ENCODE measurements around the gene SBNO2.
"Not testable (repeated sequence)": the region's sequence is repeated elsewhere in the genome, so short reads cannot be mapped to it uniquely, and the experiment has no call there.

SBNO2 gene

DNA sequence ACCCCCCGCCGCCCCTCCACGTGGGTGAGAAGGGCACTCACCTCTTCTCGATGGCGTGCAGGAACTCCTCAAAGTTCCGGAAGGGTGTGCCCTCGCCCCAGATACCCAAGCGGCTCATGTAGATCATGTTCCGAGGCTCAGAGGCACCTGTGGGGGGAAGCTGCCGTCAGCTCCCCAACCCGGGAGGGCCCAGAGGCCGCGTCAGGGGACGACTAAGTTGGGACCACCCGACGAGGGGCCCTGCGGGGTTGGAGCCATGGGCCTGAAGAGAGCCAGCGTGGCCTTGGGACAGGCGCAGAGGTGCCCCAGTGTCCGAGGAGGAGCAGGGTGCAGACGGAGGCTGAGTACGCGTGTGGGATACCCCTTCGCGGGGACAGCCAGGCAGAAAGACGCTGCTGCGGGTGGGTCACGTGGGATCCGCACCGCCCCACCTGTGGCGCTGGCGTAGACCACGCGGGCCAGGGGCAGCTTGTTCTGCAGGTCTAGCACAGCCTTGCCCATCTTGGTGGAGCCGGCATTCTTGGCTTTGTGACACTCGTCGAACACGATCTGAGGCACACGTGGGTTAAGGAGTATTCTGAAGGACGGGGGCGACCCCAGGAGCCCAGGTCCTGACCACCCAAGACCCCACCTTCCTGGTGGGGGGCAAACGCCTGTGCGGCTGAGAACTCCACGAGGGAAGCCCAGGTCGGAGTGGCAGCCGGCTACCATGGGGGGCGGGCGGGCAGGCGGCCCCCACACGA, 54.4 kb downstream of the SBNO2 start:
- Histone ChIP-seq H3K27me3 (replicated peaks in 2 of 5; ENCODE audit: control insufficient read depth in 4 of 5, insufficient read depth in 5 of 5, low read length in 4 of 5) (no peaks in the 10 kb centered on the region), H3K36me3 (ENCODE audit: control insufficient read depth in 4 of 4, insufficient read depth in 4 of 4, low read length in 3 of 4) (peaks cover 12 to 90% (median 64%) of the 10 kb centered on the region in 4 experiments), H3K4me1 (ENCODE audit: control extremely low read depth in 1 of 4, control insufficient read depth in 4 of 4, insufficient read depth in 4 of 4, low read length in 3 of 4) (peaks cover 0 to 7% (median 0%) of the 10 kb centered on the region in 4 experiments), H3K9me3 (ENCODE audit: control extremely low read depth in 1 of 5, control insufficient read depth in 4 of 5, insufficient read depth in 2 of 5, low read depth in 1 of 5, low read length in 4 of 5) (no peaks in the 10 kb centered on the region), H3K27ac (ENCODE audit: insufficient read depth in 1 of 2, low read depth in 1 of 2, low read length in 2 of 2, poor library complexity in 1 of 2, severe bottlenecking in 2 of 2) (no peak overlapping the region), H3K4me3 (ENCODE audit: control insufficient read depth in 1 of 7, extremely low read depth in 1 of 7, insufficient read depth in 4 of 7, low read depth in 2 of 7, low read length in 6 of 7) (no peak overlapping the region)
- ChIA-PET POLR2A (no interaction called here), CTCF (interaction anchor here (1.3 kb wide), 1 partner anchor 95 kb away, joined by 4 read pairs; no protein-coding TSS in a partner anchor)
- 95% methylated on average over 40 of the region's 50 CpGs for WGBS (ENCODE audit: insufficient coverage)
- no peak for DNase-seq

DNA sequence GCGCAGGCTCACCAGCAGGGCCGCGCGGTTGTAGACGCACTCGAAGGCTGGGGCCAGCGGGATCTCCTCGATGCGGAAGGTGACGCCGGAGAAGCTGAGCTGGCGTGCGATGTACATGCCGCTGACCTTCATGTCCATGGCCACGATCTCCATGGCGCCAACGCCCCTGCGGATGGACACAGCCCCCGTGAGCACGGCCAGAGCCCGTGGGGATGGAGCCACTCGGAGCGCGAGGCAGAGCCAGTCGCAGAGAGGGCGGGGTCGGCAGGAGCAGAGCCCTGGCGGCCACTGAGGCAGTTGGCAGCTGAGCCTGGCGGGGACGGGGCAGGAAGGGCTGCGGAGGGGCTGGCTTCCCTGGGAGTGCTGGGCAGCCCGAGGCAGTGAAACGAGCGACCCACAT, 55.1 kb downstream of the SBNO2 start:
- Histone ChIP-seq H3K27ac (ENCODE audit: insufficient read depth in 1 of 2, low read depth in 1 of 2, low read length in 2 of 2, poor library complexity in 1 of 2, severe bottlenecking in 2 of 2) (no peak overlapping the region), H3K4me3 (ENCODE audit: control insufficient read depth in 1 of 7, extremely low read depth in 1 of 7, insufficient read depth in 4 of 7, low read depth in 2 of 7, low read length in 6 of 7) (no peak overlapping the region), H3K36me3 (ENCODE audit: control insufficient read depth in 4 of 4, insufficient read depth in 4 of 4, low read length in 3 of 4) (peaks cover 13 to 88% (median 60%) of the 10 kb centered on the region in 4 experiments), H3K27me3 (replicated peaks in 2 of 5; ENCODE audit: control insufficient read depth in 4 of 5, insufficient read depth in 5 of 5, low read length in 4 of 5) (no peaks in the 10 kb centered on the region), H3K9me3 (ENCODE audit: control extremely low read depth in 1 of 5, control insufficient read depth in 4 of 5, insufficient read depth in 2 of 5, low read depth in 1 of 5, low read length in 4 of 5) (no peaks in the 10 kb centered on the region), H3K4me1 (ENCODE audit: control extremely low read depth in 1 of 4, control insufficient read depth in 4 of 4, insufficient read depth in 4 of 4, low read length in 3 of 4) (peaks cover 0 to 7% (median 0%) of the 10 kb centered on the region in 4 experiments)
- ChIA-PET CTCF (interaction anchor here (1.3 kb wide), 1 partner anchor 95 kb away, joined by 4 read pairs; no protein-coding TSS in a partner anchor), POLR2A (no interaction called here)
- no peak for DNase-seq
- WGBS (ENCODE audit: insufficient coverage), result 97% methylated on average over 34 of the region's 34 CpGs

DNA sequence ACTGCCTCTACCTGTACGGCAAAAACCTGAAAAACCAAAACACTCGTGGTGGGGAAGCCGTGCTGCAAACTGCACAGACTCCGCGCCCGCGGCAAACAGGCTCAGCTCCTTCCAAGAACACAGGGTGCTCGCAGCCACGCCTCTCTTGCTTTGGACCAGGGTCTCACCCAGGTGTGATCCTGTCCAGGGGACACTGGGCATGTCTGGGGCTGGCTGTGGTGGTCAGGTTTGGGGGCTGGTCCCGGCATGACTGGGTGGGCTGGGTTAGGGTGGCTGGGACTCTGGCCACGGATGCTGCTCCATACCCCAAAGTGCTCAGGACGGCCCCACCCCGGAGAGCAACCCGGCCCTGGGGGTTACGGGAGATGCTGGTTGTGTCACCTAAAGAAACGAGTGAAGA, 56.4 kb downstream of the SBNO2 start:
- no peaks in the 10 kb centered on the region for H3K27me3 ChIP-seq (replicated peaks in 2 of 5; ENCODE audit: control insufficient read depth in 4 of 5, insufficient read depth in 5 of 5, low read length in 4 of 5)
- H3K4me1 ChIP-seq (ENCODE audit: control extremely low read depth in 1 of 4, control insufficient read depth in 4 of 4, insufficient read depth in 4 of 4, low read length in 3 of 4), result peaks cover 0 to 9% (median 5%) of the 10 kb centered on the region in 4 experiments
- CTCF ChIA-PET, result interaction anchor here (1.0 to 1.1 kb wide), 2 partner anchors 77 to 95 kb away, joined by 3 read pairs; no protein-coding TSS in a partner anchor
- POLR2A ChIA-PET, result interaction anchor here (1.1 kb wide), 1 partner anchor 13 kb away, joined by 4 read pairs; no protein-coding TSS in a partner anchor
- no peak for DNase-seq
- H3K9me3 ChIP-seq (ENCODE audit: control extremely low read depth in 1 of 5, control insufficient read depth in 4 of 5, insufficient read depth in 2 of 5, low read depth in 1 of 5, low read length in 4 of 5), result no peaks in the 10 kb centered on the region
- peaks cover 9 to 81% (median 58%) of the 10 kb centered on the region in 4 experiments for H3K36me3 ChIP-seq (ENCODE audit: control insufficient read depth in 4 of 4, insufficient read depth in 4 of 4, low read length in 3 of 4)
- no peak overlapping the region for H3K4me3 ChIP-seq (ENCODE audit: control insufficient read depth in 1 of 7, extremely low read depth in 1 of 7, insufficient read depth in 4 of 7, low read depth in 2 of 7, low read length in 6 of 7)
- no peak overlapping the region for H3K27ac ChIP-seq (ENCODE audit: insufficient read depth in 1 of 2, low read depth in 1 of 2, low read length in 2 of 2, poor library complexity in 1 of 2, severe bottlenecking in 2 of 2)
- WGBS (ENCODE audit: insufficient coverage), result 98% methylated on average over 15 of the region's 16 CpGs

GRCh38 chr19:1116726-1117581, 57.1 kb downstream of the SBNO2 start:
- WGBS (ENCODE audit: insufficient coverage), result 96% methylated on average over 50 of the region's 52 CpGs
- H3K4me1 ChIP-seq (ENCODE audit: control extremely low read depth in 1 of 4, control insufficient read depth in 4 of 4, insufficient read depth in 4 of 4, low read length in 3 of 4), result peaks cover 0 to 9% (median 5%) of the 10 kb centered on the region in 4 experiments
- peaks cover 9 to 80% (median 59%) of the 10 kb centered on the region in 4 experiments for H3K36me3 ChIP-seq (ENCODE audit: control insufficient read depth in 4 of 4, insufficient read depth in 4 of 4, low read length in 3 of 4)
- no peak for DNase-seq
- no peaks in the 10 kb centered on the region for H3K27me3 ChIP-seq (replicated peaks in 2 of 5; ENCODE audit: control insufficient read depth in 4 of 5, insufficient read depth in 5 of 5, low read length in 4 of 5)
- ChIA-PET CTCF (interaction anchor here (0.8 to 1.2 kb wide), 3 partner anchors 16 to 101 kb away, joined by 3 read pairs; no protein-coding TSS in a partner anchor), POLR2A (interaction anchor here (1.1 kb wide), 1 partner anchor 14 kb away, joined by 4 read pairs; no protein-coding TSS in a partner anchor)
- no peaks in the 10 kb centered on the region for H3K9me3 ChIP-seq (ENCODE audit: control extremely low read depth in 1 of 5, control insufficient read depth in 4 of 5, insufficient read depth in 2 of 5, low read depth in 1 of 5, low read length in 4 of 5)
- no peak overlapping the region for H3K4me3 ChIP-seq (ENCODE audit: control insufficient read depth in 1 of 7, extremely low read depth in 1 of 7, insufficient read depth in 4 of 7, low read depth in 2 of 7, low read length in 6 of 7)
- no peak overlapping the region for H3K27ac ChIP-seq (ENCODE audit: insufficient read depth in 1 of 2, low read depth in 1 of 2, low read length in 2 of 2, poor library complexity in 1 of 2, severe bottlenecking in 2 of 2)

- Histone ChIP-seq H3K27me3 (replicated peaks in 2 of 5; ENCODE audit: control insufficient read depth in 4 of 5, insufficient read depth in 5 of 5, low read length in 4 of 5) (no peaks in the 10 kb centered on the region), H3K27ac (ENCODE audit: insufficient read depth in 1 of 2, low read depth in 1 of 2, low read length in 2 of 2, poor library complexity in 1 of 2, severe bottlenecking in 2 of 2) (no peak overlapping the region), H3K36me3 (ENCODE audit: control insufficient read depth in 4 of 4, insufficient read depth in 4 of 4, low read length in 3 of 4) (peaks cover 4 to 77% (median 54%) of the 10 kb centered on the region in 4 experiments), H3K4me1 (ENCODE audit: control extremely low read depth in 1 of 4, control insufficient read depth in 4 of 4, insufficient read depth in 4 of 4, low read length in 3 of 4) (peaks cover 0 to 9% (median 5%) of the 10 kb centered on the region in 4 experiments), H3K9me3 (ENCODE audit: control extremely low read depth in 1 of 5, control insufficient read depth in 4 of 5, insufficient read depth in 2 of 5, low read depth in 1 of 5, low read length in 4 of 5) (no peaks in the 10 kb centered on the region), H3K4me3 (ENCODE audit: control insufficient read depth in 1 of 7, extremely low read depth in 1 of 7, insufficient read depth in 4 of 7, low read depth in 2 of 7, low read length in 6 of 7) (no peak overlapping the region)
- CTCF ChIA-PET, result interaction anchor here (1.2 kb wide), 1 partner anchor 102 kb away, joined by 3 read pairs; no protein-coding TSS in a partner anchor
- DNase-seq, result no peak
- POLR2A ChIA-PET, result no interaction called here
- WGBS (ENCODE audit: insufficient coverage), result 93% methylated on average over 28 of the region's 35 CpGs
Measured at GRCh38 chr19:1115646-1116420, 58.2 kb downstream of the SBNO2 start.

GRCh38 chr19:1114728-1115127, 59.3 kb downstream of the SBNO2 start:
- not testable (repeated sequence) for H3K4me1 ChIP-seq (ENCODE audit: control extremely low read depth in 1 of 4, control insufficient read depth in 4 of 4, insufficient read depth in 4 of 4, low read length in 3 of 4); H3K27me3 ChIP-seq (replicated peaks in 2 of 5; ENCODE audit: control insufficient read depth in 4 of 5, insufficient read depth in 5 of 5, low read length in 4 of 5); H3K4me3 ChIP-seq (ENCODE audit: control insufficient read depth in 1 of 7, extremely low read depth in 1 of 7, insufficient read depth in 4 of 7, low read depth in 2 of 7, low read length in 6 of 7); H3K9me3 ChIP-seq (ENCODE audit: control extremely low read depth in 1 of 5, control insufficient read depth in 4 of 5, insufficient read depth in 2 of 5, low read depth in 1 of 5, low read length in 4 of 5); DNase-seq; H3K27ac ChIP-seq (ENCODE audit: insufficient read depth in 1 of 2, low read depth in 1 of 2, low read length in 2 of 2, poor library complexity in 1 of 2, severe bottlenecking in 2 of 2)
- H3K36me3 ChIP-seq (ENCODE audit: control insufficient read depth in 4 of 4, insufficient read depth in 4 of 4, low read length in 3 of 4), result peaks cover 4 to 79% (median 54%) of the 10 kb centered on the region in 4 experiments
- 94% methylated on average over 6 of the region's 9 CpGs for WGBS (ENCODE audit: insufficient coverage)
- ChIA-PET CTCF (interaction anchor here (2.2 to 4.0 kb wide), 3 partner anchors 16 to 126 kb away, joined by 11 to 22 read pairs (median 13); partner anchors contain the start of gene ATP5F1D), POLR2A (interaction anchor here (0.6 kb wide), 1 partner anchor 66 kb away, joined by 5 read pairs; no protein-coding TSS in a partner anchor)
